BE2C (cell line): ENCODE results near the gene MSRB3. TPM values are rescaled to one million over a fixed set of nuclear protein-coding genes. Genes with fewer than 3 reads are reported as not detected.

Experiments
- DNase-seq: peaks from one replicate; pipeline ENCODE4 v3.0.0-alpha.2; 2020
- H3K27me3 ChIP-seq: fragments of 250-450 bp; sonication (Bioruptor Pico); 2 replicates; pipeline ENCODE4 v1.5.1; 2020; ENCODE audit warnings: mild to moderate bottlenecking
- H3K36me3 ChIP-seq: fragments of 250-450 bp; sonication (Bioruptor Pico); 2 replicates; pipeline ENCODE4 v1.5.1; 2020; ENCODE audit warnings: mild to moderate bottlenecking
- H3K4me1 ChIP-seq: fragments of 250-450 bp; sonication (Bioruptor Pico); 2 replicates; pipeline ENCODE4 v1.5.1; 2020
- H3K4me3 ChIP-seq: 2 replicates; pipeline ENCODE4 v1.5.1; 2011; ENCODE audit warnings: low read depth, low read length
- H3K9me3 ChIP-seq: fragments of 250-450 bp; sonication (Bioruptor Pico); 2 replicates; pipeline ENCODE4 v1.5.1; 2020
- polyA plus RNA-seq: library from polyadenylated mRNA; unstranded; fragments of >200 nt; gene quantifications from one replicate; pipeline ENCODE4 v1.2.1, GENCODE V29; 2012; ENCODE audit warnings: low read depth, missing spikeins; ENCODE audit not compliant: insufficient read length, insufficient read depth
- TF ChIP-seq, protein P1 (sequence below): IDR thresholded peaks from 2 replicates; pipeline ENCODE4 v1.5.1; 2012; ENCODE audit warnings: mild to moderate bottlenecking, low read depth, low read length

MSRB3 gene
- polyA plus RNA-seq, result not detected

DNA sequence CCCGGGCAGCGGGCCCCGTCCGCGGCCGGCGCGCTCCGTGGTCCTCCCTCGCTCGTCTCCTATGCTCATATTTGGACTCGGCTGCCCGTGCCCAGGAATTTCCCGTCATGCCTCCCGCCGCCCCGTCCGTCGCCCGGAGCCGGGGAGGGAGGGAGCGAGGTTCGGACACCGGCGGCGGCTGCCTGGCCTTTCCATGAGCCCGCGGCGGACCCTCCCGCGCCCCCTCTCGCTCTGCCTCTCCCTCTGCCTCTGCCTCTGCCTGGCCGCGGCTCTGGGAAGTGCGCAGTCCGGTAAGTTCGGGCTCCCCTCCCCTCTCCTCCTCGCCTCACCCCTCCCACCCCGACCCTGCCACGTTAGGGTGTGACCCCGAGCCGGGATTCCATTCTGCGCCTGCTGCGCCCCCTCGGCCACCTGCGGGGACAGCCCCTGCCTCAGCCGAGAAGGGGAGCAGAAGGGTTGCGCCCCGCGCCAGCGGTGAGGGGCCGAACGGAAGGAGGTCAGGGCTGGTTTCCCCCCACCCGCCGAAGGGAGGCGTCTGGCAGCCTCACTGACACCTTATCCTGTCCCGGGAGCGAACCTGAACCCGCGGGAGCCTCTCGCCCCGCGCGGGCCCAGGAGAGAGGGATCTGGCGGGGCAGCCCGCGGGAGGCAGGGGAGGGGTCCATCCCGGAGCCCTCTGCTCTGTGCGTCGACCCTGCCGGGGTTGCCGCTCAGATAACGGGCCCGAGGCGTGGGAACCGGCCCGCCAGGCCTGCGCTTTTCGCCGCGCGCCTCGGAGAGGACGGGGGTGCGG lies at the start of gene MSRB3:
Gene MSRB3, plus strand, starts transcription at position 108 of the 793 bp plus-strand sequence. CDS start 29,897 bp downstream, outside the sequence.
- H3K36me3 ChIP-seq, result no peaks in the 10 kb centered on the region
- H3K4me1 ChIP-seq, result no peaks in the 10 kb centered on the region
- TF ChIP-seq, protein P1, sequence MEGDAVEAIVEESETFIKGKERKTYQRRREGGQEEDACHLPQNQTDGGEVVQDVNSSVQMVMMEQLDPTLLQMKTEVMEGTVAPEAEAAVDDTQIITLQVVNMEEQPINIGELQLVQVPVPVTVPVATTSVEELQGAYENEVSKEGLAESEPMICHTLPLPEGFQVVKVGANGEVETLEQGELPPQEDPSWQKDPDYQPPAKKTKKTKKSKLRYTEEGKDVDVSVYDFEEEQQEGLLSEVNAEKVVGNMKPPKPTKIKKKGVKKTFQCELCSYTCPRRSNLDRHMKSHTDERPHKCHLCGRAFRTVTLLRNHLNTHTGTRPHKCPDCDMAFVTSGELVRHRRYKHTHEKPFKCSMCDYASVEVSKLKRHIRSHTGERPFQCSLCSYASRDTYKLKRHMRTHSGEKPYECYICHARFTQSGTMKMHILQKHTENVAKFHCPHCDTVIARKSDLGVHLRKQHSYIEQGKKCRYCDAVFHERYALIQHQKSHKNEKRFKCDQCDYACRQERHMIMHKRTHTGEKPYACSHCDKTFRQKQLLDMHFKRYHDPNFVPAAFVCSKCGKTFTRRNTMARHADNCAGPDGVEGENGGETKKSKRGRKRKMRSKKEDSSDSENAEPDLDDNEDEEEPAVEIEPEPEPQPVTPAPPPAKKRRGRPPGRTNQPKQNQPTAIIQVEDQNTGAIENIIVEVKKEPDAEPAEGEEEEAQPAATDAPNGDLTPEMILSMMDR, result no peak
- H3K4me3 ChIP-seq, result peak within 1 kb of the TSS; percentile 48
- H3K9me3 ChIP-seq, result no peaks in the 10 kb centered on the region
- H3K27me3 ChIP-seq, result peaks cover 77% of the 10 kb centered on the region
- peak; percentile 19 for DNase-seq

DNA sequence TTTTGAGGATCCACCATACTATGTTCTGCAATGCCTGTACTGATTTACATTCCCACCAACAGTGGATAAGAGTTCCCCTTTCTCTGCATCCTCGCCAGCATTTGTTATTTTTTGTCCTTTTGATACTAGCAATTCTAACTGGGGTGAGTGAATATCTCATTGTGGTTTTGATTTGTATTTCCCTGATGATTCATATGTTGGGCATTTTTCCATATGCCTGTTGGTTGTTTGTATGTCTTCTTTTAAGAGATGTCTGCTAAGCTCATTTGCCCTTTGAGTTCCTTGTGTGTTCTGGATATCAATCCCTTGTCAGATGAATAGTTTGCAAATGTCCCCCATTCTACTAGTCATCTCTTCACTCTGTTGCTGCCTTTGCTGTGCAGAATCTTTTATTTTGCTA lies 49.0 kb upstream of the MSRB3 start:
- no peak for DNase-seq
- Histone ChIP-seq H3K27me3 (no peaks in the 10 kb centered on the region), H3K9me3 (no peaks in the 10 kb centered on the region), H3K4me3 (no peak overlapping the region), H3K36me3 (no peaks in the 10 kb centered on the region; the same call in 1 of the 2 replicates), H3K4me1 (no peaks in the 10 kb centered on the region)
- TF ChIP-seq, protein P1, result no peak

DNA sequence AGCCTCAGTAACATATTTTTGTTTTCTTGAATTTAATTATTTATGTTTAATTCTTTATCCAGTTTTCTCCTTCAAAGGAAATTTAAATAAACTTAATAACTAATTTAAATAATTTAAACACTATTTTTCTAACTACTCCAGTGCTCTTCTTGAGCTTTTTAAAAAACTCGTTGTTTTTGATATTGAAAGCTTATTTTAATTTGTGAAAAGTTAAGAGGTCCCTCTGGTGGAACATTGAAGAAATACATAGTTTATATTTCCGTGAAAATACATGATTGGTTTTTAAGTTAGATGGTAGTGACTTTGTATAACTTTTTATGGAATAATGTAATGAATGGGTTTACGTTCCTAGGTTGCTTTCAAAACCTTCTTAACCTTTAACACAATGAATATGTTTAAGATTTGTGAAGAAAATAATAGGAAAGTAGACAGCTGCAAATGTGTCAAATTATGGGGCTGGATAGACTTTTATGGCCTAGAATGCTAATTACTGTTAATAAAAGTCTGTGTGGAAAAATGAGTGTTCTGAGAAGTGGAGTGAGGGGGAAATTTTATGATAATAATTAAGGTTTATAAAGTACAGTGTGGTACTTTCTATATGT lies 45.9 kb upstream of the MSRB3 start:
- Histone ChIP-seq H3K27me3 (no peaks in the 10 kb centered on the region), H3K36me3 (no peaks in the 10 kb centered on the region; the same call in 1 of the 2 replicates), H3K4me1 (no peaks in the 10 kb centered on the region), H3K9me3 (no peaks in the 10 kb centered on the region), H3K4me3 (no peak overlapping the region)
- DNase-seq, result no peak
- TF ChIP-seq, protein P1, result peak; percentile 25; the same call in 1 of the 2 replicates

DNA sequence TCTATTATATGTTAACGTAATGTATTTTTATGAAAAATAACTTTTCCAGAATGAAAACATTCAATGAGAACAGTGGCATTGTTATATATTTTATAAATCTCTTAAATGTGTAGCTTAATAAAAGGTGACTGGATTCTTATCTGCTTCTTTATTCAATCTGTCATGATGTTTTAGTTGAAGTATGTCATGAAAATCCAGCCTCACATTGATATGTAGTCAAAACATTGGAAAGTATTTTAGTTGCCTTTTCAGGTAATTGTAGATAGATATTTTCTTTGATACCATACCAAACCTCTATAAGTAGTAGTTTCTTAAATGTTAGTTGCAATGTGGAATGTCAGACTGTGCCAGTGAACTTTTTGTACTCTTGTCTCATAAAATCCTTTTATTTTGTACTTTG lies 41.3 kb upstream of the MSRB3 start:
- DNase-seq, result no peak
- peaks cover 4% of the 10 kb centered on the region; the same call in 1 of the 2 replicates for H3K36me3 ChIP-seq
- TF ChIP-seq, protein P1, result no peak
- H3K4me1 ChIP-seq, result no peaks in the 10 kb centered on the region
- no peaks in the 10 kb centered on the region for H3K27me3 ChIP-seq
- no peaks in the 10 kb centered on the region for H3K9me3 ChIP-seq
- no peak overlapping the region for H3K4me3 ChIP-seq

DNA sequence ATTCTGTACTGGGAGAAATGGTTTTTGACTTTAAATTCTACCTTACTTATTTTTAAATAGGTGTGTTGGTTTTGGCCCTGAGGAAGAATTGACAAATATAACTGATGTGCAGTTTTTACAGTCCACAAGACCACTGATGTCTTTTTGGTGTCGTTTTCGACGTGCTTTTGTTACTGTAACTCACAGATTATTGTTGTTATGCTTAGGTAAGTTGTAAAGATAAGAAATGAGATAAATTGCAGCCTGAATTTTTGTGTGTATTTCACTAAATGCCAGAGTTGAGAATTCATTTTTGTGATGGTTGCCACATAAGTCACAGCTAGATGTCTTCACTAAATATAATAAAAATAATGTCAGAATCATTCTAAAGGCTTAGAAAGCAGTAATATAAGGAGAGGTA lies 39.9 kb upstream of the MSRB3 start:
- Histone ChIP-seq H3K36me3 (peaks cover 10% of the 10 kb centered on the region; the same call in 1 of the 2 replicates), H3K4me1 (no peaks in the 10 kb centered on the region), H3K4me3 (no peak overlapping the region), H3K27me3 (no peaks in the 10 kb centered on the region), H3K9me3 (no peaks in the 10 kb centered on the region)
- TF ChIP-seq, protein P1, result no peak
- DNase-seq, result no peak
